Measurements from ENCODE around the gene TGFBR3L. TPM values are rescaled to one million over a fixed set of nuclear protein-coding genes. Genes with fewer than 3 reads are reported as not detected.

The TGFBR3L gene
- total RNA-seq, 1 donor from 2014 or later: 7.1 TPM

GRCh38 chr19:7883105-7883504 lies 31.5 kb upstream of the TGFBR3L start:
- no peak overlapping the region for H3K4me3 ChIP-seq
- TF ChIP-seq CTCF (IDR thresholded peaks at IDR 0.05): no peak
- intact Hi-C loops (cut with DNase I): no loop called here
- H3K9me3 ChIP-seq: no peaks in the 10 kb centered on the region
- H3K27ac ChIP-seq: no peak overlapping the region
- no peak for DNase-seq (ENCODE audit: low spot score in 2 of 2)
- no peaks in the 10 kb centered on the region for H3K4me1 ChIP-seq
- H3K27me3 ChIP-seq: peaks cover under 1% of the 10 kb centered on the region
- no peaks in the 10 kb centered on the region for H3K36me3 ChIP-seq

GRCh38 chr19:7883796-7884570 lies 30.6 kb upstream of the TGFBR3L start:
- TF ChIP-seq CTCF (IDR thresholded peaks at IDR 0.05): no peak
- no peak for DNase-seq (ENCODE audit: low spot score in 2 of 2)
- Histone ChIP-seq H3K27ac (no peak overlapping the region), H3K4me3 (no peak overlapping the region), H3K36me3 (no peaks in the 10 kb centered on the region), H3K4me1 (no peaks in the 10 kb centered on the region), H3K27me3 (peaks cover 3% of the 10 kb centered on the region), H3K9me3 (no peaks in the 10 kb centered on the region)
- intact Hi-C loops (cut with DNase I): no loop called here

GRCh38 chr19:7885818-7886217 lies 28.8 kb upstream of the TGFBR3L start:
- TF ChIP-seq CTCF (IDR thresholded peaks at IDR 0.05): no peak
- no peaks in the 10 kb centered on the region for H3K4me1 ChIP-seq
- H3K27ac ChIP-seq: no peak overlapping the region
- H3K9me3 ChIP-seq: no peaks in the 10 kb centered on the region
- DNase-seq (ENCODE audit: low spot score in 2 of 2): no peak
- H3K27me3 ChIP-seq: peaks cover 3% of the 10 kb centered on the region
- H3K4me3 ChIP-seq: no peak overlapping the region
- H3K36me3 ChIP-seq: no peaks in the 10 kb centered on the region
- intact Hi-C loops (cut with DNase I): no loop called here

- Histone ChIP-seq H3K9me3 (no peaks in the 10 kb centered on the region), H3K4me1 (no peaks in the 10 kb centered on the region), H3K27me3 (peaks cover 3% of the 10 kb centered on the region), H3K4me3 (no peak overlapping the region), H3K27ac (no peak overlapping the region), H3K36me3 (no peaks in the 10 kb centered on the region)
- no peak for TF ChIP-seq CTCF (IDR thresholded peaks at IDR 0.05)
- no peak for DNase-seq (ENCODE audit: low spot score in 2 of 2)
- intact Hi-C loops (cut with DNase I): no loop called here
Observed at GRCh38 chr19:7887408-7888144, 27.1 kb upstream of the TGFBR3L start.

GRCh38 chr19:7888145-7888825 lies 26.3 kb upstream of the TGFBR3L start, which contains the start of gene LRRC8E:
Gene LRRC8E (plus strand): TSS chr19:7888510. CDS start chr19:7895604, 7,094 bp downstream.
- Histone ChIP-seq H3K4me1 (no peaks in the 10 kb centered on the region), H3K4me3 (peak within 1 kb of the TSS; percentile 16 to 40)

More at GRCh38 chr19:7888145-7888825, 26.3 kb upstream of the TGFBR3L start, which contains the start of gene LRRC8E:
- intact Hi-C loops (cut with DNase I): no loop called here
- DNase-seq (ENCODE audit: low spot score in 2 of 2): no peak
- Histone ChIP-seq H3K27me3 (peaks cover 3% of the 10 kb centered on the region), H3K9me3 (no peaks in the 10 kb centered on the region), H3K36me3 (no peaks in the 10 kb centered on the region), H3K27ac (no peak within 1 kb of the TSS)
- TF ChIP-seq CTCF (IDR thresholded peaks at IDR 0.05): no peak

All from ascending aorta (tissue), 2 donors.